OCI-M1 (cell line): ENCODE results near the gene CFDP1.

ENCODE experiments used
- DNase-seq: peaks from one replicate; lab custom pipeline; 2025; lab: John Stamatoyannopoulos, UW

The CFDP1 gene

DNA sequence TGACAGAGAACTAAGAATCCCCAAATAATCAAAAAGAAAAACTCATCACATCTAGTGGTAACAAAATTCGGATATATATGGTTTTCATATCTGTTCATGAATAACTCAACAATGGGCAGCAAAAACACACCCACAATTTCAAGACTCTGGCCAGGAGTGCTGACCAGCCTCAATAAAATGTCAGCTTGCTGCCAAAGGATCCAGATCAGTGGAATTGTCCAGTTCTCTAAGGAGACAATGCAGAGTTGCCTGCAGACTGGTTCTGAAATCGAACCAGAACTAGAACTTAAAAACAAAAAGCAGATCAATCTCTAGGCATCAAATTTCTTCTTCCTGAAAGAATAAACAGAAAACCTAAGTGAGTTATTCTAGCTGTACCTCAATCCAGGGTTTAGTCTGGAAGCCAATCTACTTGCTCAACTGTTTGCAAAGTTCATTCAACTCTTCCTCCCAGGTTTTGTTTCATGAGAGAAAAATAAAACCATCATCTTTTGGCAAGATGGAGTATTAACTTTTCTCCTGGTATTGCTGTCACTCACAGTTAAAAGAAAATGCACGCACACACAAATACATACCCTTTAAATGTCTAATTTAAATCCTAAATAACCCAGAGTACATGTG is 61.0 kb downstream of the CFDP1 start:
- no peak for DNase-seq

DNA sequence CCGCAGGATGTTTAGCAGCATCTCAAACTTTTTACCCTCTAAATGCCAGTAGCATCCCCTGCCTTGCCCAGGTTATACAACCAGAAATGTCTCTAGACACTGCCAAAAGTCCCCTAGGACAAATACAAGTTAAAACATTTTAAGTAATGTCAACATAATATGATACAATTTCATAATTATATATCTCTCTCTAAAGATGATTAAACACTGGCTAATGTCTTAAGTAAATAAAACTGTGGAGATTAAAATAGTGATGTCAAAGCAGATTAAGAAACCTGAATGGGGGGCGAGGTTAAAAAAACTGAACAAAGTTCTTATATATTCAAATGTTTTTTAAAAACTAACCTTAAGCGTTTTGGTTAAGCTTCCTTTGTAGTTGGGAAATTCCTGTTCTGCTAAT is 62.1 kb downstream of the CFDP1 start:
- DNase-seq, result no peak

DNA sequence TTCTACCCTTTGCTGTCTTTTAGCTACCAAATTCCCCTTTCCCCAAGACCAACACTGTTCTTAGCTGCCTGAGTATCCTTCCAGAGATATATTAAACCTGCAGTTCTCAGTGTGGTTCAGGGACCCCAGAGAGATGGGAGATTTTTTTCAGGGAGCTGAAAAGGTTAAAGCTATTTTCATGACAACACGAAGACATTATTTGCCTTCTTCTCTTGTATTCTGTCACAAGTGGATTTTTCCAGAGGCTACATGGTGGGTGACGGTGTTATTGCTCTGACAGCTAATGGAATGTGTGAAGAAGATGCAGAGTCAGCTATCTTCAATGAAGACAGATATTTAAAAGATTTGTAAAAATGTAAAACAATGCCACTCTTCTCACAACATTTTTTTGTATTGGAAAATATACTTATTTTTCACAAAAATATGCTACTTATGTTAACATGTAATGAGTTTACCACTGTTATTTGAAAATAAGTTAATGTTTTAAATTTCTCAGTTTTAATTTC is 69.0 kb downstream of the CFDP1 start:
- no peak for DNase-seq

DNA sequence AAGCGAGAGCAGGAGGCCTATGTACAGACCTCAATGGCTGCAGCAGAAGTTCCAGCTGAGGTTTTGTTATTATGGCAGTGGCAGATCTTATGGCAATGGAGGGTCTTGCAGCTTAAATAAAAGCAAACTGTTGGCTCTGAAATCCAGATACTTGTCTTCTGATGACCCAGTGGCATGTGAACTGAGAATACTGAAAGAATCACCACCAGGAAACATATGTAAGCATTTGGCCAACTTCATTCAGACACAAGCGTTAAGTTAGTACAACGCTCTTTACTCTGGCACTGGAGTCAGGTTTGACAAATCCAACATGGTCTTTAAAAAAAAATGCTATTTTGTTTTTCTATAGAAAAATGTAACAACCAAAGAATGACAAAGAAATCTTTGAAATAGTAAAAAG is 70.5 kb downstream of the CFDP1 start:
- DNase-seq, result no peak

DNA sequence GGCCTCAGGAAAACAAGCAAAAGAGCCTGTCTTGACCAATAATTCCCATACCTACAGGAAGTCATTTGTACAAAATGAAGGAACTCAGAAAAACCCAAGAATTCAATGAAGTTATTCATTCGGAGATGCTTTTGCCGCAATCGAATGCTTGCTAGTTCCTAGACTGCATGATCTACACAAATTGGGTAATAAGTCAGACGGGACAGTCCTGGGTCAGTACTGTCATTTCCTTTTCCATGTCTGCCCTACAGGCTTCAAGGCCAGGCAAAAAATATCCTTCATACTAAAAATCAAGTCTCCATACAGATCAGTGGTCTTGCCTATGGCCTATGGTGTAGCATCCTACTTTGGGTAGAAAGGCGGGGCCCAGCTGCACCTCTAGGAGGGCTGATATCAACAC is 71.4 kb downstream of the CFDP1 start:
- no peak for DNase-seq

DNA sequence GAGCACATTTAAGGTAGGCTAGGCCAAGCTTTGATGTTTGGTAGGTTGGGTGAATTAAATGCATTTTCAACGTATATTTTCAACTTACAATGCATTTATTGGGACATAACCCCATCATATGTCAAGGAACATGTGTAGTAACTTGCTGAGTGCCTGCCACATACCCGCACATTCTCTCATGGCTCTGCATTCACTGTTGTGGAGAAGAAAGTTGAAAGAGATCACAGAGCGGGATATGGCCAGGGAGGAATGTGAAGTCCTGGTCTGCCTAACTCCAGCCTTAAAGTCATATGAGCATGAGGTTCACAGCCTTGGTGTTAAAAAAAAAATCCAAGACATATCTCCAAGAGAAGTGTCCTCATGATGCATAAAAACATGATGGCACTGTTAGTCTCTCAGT is 79.1 kb downstream of the CFDP1 start:
- DNase-seq, result no peak

DNA sequence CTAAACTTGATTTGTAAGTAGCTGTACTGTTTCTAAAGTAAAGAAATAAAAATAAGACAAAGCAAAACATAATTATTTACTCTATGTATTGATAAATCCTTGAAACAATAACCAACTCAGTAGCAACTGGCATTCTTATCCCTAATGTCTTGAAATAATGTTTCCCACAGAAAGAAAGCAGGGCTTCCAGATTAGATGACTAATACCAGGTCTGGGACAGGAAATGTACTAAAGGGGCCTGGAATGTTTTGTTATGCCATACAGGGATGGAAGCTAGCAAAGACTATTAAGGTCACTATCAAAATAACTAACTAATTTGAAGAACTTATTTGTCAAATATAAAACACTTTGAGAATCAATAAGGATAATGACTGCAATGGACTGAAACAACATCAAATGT is 82.1 kb downstream of the CFDP1 start:
- DNase-seq, result no peak

DNA sequence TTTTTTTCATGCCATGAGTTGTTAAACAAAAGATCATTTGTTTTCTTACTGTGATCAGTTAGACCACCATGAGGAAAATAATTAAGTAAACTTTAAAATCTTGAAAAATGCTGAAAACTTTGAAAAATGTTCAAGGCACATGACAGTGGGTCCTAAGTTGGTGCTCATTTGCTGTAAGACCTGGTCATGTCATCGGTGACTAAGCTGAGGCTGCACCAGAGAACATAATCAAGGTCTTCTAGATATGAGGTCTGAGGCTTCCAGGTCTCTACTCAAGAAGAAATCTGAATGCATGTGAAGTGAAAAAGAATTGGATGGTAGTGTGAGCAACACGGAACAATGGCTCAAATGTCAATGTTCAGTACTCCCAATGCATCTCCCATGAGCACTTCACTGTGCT is 87.6 kb downstream of the CFDP1 start:
- DNase-seq, result no peak

DNA sequence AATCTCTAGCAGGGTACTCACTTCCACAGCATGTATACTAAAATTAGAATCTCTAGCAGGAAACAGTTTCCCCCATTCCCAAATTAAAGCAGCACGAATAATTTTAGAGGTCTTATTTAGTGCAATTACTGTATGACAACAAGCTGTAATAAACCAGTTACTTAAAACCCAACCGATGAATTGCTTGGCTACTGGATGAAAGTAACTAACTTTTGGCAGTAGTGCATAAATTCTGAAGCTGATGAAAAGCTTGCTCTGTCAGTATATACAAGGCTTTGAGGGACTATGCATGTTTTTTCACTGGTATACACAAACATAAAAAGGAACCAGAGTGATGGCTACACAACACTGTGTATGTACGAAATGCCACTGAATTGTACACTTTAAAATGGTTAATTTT is 89.4 kb downstream of the CFDP1 start:
- no peak for DNase-seq

DNA sequence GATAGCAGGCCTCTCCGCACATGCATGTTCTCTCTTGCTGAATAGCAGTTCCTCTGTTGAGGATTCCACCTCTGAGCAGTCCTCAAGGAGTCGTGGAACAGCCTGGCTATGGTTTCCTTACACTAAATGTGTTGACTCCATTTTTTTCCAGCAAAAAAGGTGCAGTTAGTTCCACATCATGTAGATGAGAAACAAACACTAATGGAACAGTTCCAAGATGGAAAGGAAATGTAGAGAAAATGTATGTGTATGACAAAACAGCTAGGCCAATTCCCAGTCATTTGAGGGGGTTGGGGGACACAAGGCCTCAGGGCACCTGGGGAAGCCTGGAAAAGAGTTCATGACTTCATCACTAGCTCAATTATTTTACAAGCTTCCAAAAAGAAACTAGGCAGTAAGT is 90.0 kb downstream of the CFDP1 start:
- DNase-seq, result no peak

DNA sequence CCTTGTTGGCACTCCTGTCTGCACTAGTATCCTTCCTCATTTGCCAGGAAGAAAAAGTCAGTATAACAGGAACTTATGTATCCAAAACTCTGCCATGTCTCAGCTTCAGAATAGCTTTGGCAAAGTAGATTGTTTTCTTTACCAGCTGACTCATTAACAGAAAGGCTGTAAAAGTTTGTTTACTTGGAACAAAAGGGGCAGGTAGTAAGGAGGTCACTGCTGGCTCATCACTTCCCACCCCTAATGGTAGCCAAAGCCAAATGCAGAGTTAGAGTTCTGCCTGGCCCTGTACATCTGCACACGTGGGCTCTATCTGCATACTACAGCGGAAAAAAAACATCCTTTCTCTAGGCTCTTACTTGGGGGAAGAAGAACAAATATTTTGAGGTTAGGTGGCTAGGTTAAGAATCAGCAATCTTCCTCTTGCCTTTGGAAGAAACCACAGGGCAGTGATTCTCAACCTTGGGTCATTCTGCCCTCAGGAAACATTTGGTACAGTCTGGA is 90.9 kb downstream of the CFDP1 start:
- no peak for DNase-seq

DNA sequence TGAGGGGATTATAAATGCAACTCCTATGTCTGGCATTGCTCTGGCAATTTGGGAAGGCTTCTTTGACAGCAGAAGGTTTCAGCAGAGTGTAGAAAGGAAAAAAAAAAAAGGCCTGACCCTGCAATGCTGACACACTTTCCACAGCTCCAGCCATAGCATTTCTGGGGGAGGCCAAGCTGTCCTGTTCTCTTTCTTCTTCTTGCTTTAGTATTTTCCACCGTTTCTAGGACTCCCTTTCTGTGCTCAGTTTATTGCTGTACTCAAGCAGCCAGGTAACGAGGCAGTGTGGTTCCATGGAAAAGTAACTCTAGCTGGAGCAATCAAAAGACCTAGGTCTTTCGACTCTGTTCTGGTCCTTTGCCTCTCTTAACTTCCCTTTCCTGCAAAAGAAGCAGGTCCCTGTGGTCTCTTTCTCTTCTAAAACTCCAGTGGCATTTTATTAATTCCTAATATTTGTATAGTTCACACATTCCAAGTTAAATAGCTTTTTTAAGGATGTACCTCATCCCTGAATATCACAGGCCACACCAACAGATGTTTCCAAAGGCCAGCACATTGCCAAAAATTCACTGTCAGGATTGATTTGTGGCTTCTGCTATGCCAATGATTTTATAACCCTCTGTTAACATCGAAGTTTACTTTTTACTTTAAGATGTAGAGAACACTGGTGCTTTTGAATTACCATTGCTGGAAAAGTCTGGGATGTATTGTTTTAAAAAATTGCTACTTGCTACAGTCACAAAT is 91.6 kb downstream of the CFDP1 start:
- no peak for DNase-seq

DNA sequence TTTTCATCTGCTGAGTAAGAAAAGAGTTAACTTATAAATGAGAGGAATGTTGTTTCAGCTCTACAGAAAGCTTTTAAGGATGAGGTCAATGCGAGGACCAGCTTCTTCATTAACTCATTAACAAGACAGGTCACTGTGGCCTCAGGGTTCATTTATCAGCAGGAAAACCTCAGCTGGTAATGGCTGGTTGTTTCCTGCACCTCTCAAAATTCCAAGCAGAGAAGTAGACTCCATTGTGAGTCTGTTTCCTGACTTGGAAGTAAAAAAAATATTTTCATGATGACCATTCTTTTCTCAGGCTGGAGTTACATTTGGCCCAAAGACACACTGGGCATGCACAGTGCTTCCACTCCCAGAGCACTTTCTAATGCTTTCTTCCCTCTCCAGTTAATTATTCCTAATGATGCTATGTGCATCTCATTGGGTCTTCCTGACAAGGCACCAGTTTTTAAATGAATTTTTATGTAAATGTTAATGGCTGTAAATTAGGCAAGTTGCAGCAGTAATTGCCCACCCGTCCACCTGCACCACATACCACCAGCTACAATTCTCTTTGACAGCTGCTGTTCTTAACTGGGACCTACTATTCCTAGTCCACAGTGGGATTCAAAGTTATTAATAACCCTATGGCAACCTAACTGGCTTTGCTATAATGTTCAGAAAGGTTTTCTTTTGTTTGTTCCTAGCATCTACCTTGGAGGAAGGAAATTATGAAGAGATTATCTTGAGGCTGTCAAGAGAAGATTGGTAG is 92.4 kb downstream of the CFDP1 start:
- no peak for DNase-seq

DNA sequence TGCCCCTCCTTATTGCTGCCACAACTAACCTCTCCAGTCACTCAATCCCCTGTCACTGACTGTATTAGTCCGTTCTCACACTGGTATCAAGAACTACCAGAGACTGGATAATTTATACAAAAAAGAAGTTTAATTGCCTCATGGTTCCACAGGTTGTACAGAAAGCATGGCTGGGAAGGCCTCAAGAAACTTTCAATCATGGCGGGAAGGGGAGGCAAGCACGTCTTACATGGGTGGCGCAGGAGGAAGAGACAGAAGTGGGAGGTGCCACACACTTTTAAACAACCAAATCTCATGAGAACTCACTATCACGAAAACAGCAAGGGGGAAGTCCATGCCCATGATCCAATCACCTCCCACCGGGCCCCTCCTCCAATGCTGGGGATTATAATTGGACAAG is 95.9 kb downstream of the CFDP1 start:
- DNase-seq, result no peak

DNA sequence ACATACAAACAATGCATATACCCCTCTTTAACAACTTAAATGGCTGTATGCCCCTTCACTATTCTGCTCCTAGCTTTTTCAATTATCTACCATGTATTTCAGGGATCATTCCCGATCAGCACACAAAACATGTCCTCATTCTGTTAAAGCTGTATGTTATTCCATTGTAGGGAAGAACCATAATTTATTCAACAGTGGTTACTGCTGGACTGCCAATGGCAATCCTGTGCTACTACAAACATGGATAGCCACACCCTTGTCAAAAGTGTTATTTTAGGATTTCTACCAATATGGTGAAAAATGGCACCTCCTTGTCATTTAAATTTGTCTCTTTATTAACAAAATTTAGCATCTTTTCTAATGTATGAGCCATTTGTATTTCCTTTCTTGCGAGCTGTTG is 96.8 kb downstream of the CFDP1 start:
- DNase-seq, result no peak

DNA sequence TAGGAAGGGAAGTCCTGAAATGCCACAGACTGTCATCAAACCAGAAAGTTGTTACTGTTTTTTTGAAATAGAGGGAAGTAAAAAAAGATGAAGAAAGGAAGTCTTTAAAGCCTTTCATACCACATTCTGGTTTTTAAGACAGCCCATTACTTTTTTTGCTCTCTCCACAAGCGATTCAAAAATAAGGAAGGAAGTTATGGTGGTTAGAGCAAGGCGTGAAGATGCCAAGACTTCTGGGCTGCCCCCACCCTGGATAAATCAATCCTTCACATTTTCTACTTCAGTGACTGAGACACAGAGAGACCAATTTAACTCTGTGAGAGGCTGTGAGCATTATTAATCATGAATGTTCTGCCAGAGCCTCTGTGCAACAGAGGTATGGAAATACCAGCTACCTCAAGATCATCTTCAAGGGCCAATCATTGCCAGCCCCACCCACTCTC is 99.6 kb downstream of the CFDP1 start:
- peak; percentile 61 for DNase-seq

DNA sequence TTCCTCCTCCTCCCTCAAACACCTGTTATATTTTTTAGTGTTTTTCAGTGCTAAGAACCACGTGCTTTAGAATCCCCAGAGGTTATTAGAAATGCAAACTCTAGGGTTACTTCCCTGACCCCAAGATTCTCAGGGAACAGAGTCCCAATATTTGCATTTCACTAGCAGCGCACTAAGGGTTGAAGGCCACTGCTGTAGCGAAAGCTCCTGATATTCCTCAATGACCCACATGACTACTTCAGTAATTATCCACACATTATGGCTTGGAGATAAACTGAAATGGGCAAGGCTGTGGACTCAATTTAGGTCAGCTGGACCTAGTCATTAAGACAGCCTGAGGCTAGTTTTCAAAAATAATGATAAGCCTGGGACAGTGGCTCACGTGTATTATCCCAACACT is 103.4 kb downstream of the CFDP1 start:
- no peak for DNase-seq

DNA sequence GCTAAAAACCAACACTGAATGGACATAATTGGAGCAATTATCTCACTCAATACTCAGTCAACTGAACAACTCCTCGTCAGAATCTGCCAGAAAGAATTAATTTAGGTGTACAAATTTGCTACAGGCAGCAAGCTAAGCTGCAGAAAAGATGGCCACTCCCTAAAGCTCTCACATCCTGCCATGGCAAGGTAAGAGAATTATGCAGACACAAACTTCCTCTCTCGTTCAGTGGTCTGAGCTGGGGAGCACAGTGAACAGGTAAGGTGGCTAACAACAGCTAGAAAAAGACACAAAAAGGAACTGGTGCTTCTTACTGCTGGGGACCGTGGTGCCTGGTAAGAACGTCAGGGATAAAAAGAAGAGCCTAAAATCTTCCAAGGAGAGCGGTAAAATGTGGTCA is 107.0 kb downstream of the CFDP1 start:
- no peak for DNase-seq

DNA sequence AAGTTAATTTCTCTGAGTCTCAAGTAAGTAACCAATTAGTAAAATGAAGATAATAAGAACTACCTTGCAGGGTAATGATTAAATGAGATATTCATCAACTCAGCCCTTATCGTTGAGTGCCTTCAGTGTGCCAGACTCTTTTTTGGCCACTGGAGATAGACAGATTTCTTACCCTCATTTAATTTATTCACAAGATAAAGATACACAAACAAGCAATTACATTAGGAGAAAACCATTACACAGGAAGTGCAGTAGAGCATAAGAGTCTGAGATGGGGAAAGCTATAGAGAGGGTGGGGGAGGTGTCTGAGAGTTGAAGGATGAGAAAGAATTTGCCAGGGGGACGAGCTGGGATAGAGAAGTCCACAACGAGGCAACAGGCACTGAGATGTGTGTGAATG is 109.4 kb downstream of the CFDP1 start:
- DNase-seq, result no peak

DNA sequence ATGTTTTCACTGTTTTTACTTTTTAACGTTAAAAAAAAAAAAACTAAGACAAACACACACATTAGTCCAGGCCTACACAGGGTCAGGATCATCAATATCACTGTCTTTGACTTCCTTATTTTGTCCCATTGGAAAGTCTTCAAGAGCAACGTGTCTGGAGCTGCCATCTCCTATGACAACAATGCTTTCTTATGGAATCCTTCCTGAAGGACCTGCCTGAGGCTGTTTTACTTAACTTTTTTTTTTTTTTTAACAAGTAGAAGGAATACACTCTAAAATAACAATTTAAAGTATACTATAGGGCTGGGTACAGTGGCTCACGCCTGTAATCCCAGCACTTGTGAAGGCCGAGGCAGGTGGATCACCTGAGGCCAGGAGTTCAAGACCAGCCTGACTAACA is 110.1 kb downstream of the CFDP1 start:
- DNase-seq, result no peak

DNA sequence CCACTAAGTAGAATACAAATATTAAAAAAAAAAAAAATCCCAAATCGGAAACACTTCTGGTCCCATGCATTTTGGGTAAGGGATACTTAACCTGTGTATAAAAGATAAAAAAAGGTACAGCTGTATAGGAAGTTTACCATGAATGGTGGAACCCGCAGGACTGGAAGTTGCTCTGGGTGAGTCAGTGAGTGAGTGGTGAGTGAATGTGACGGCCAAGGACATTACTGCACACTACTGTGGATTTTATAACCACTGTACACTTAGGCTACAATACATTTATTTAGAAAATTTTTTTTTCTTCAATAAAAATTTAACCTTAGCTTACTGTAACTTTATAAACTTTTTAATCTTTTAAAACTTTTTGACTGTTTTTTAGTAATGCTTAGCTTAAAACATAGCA is 110.6 kb downstream of the CFDP1 start:
- DNase-seq, result no peak

DNA sequence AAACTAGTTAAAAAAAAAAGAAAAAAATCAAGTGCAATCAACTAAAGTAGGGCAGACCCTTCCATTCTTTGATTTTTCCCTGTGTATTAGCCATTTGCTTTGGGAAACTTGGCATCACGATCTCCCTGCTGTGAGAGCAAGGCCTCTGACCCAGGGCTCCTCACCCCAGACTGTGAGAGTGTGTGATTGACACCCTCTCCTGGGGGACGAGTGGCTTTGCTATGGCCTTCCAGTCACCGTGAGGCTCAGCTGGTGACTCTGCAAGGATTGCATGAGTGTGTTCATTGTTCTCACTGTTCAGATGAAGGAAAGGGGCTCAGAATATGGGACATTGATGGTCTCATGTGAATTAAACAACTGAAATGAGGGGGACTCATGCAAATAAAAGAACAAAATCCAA is 112.9 kb downstream of the CFDP1 start:
- DNase-seq, result peak; percentile 17
